CD4-positive, alpha-beta T cell treated with Interleukin-1 beta for 1 hour (primary cell): ENCODE results near the gene LRFN4.
A peak's percentile ranks its signal among the peaks of the same experiment; 100 is the strongest.
"Not testable (repeated sequence)": the region's sequence is repeated elsewhere in the genome, so short reads cannot be mapped to it uniquely, and the experiment has no call there.

ENCODE experiments used
- DNase-seq, 2 donors: peaks; one replicate each; pipeline ENCODE4 v3.0.0-alpha.2; 2020 to 2022

The LRFN4 gene

GRCh38 chr11:66856496-66857233, at the start of gene LRFN4:
TSS of gene LRFN4 (plus strand) at chr11:66857064. CDS start at chr11:66857745, 681 bp downstream.
- peak in 1 of 2 donors; percentile 66 for DNase-seq

GRCh38 chr11:66809592-66809991, 47.3 kb upstream of the LRFN4 start:
- DNase-seq = no peak

DNA sequence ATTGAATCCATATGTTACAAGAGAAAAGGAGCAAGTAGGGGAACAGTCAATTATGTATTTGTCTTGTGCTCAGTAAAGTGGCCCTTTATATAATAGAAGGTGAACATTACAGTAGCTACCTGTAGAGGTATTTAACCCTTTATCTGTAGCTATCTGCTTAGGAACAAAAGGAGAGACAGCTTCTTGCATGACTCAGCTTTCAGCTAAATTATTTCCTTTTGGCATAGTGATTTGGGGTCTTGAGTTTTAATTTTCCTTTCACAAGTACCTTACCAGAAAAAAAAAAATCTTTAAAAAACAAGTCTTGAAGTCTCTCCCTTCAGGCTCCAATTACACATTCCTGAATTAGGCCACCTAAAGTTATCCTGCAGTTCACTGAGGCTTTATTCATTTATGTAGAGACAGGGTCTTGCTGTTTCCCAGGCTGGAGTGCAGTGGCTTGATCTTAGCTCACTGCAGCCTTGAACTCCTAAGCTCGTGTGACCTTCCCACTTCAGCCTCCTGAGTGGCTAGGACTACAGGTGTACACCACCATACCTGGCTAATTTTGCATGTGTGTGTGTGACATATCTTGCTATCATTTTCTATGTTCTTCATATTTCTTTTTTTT, 46.2 kb upstream of the LRFN4 start:
- no peak for DNase-seq

DNA sequence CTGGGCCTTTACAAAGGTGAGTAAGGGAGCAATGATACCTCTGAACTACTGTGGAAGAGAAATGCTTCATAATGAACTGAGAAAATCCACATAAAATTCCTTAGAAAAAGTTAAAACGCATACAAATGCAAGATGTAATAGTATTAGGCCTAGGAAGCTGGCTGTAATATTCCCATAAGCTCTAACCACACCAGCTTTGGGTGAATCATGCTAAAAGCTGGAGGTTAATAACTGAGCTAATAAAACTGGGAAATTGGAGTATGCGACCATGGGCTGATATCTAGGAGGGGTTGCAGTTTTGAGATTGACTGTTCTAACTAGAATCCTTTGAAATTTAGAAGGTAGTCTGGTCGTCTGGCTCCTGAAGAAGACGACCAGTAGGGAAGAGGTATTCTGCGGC, 42.2 kb upstream of the LRFN4 start:
- DNase-seq = no peak

- no peak for DNase-seq
These were observed 41.2 kb upstream of the LRFN4 start for GRCh38 chr11:66815646-66816045.

DNA sequence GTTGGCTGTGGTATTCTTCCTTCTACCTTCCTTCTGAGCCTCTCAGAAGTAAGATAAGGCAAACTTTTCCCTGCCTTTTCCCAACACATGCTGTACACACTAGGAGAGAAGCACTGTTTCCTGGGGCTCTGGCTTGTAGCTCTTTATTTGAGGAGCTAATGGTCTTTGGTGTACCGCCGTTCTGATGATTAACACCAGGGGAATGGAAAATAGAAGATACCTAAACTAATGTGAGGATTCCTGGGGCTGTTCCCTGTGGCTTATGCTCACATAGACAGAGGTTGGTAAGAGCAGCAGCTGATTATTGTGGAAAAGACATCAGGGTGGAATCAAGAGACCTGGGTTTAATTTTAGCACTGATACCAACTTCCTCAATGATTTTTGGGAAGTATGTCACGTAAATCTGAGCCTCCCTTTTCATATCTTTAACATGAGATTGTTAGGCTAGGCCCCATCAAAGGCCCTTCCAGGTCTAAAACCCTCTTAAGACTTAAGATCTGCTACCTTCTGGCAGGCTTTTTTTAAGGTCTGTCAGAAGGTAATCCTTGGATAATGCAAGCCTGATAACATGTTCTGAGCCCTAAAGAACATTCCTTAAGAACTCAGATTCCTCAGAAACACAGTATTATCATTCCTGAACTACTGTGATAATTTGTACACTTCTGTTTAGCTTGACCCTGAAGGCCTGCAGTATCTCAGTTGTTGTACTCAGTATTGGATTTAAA, 38.5 kb upstream of the LRFN4 start:
- DNase-seq = no peak

- no peak for DNase-seq
These were observed 36.5 kb upstream of the LRFN4 start for GRCh38 chr11:66820381-66820780.

DNA sequence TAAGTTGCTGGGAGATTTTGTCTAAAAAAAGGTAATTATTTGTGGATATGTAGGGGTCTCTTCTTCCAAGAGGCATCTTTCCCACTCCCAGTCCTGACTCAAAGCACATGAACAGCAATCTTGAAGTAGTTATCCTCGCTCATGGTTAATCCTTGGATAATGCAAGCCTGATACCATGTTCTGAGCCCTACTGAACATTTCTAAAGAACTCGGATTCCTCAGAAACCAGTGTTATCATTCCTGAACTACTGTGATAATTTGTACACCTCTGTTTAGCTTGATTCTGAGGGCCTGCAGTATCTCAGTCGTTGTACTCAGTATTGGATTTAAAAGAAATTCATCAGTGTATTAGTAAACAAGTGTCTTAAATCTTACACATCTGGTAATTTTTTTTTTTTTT, 36.0 kb upstream of the LRFN4 start:
- no peak for DNase-seq

- DNase-seq = no peak
These were observed 33.2 kb upstream of the LRFN4 start for GRCh38 chr11:66823700-66824099.

DNA sequence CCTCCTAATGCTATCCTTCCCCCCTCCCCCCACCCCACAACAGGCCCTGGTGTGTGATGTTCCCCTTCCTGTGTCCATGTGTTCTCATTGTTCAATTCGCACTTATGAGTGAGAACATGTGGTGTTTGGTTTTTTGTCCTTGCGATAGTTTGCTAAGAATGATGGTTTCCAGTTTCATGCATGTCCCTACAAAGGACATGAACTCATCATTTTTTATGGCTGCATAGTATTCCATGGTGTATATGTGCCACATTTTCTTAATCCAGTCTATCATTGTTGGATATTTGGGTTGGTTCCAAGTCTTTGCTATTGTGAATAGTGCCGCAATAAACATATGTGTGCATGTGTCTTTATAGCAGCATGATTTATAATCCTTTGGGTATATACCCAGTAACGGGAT, 32.3 kb upstream of the LRFN4 start:
- DNase-seq = not testable (repeated sequence)

GRCh38 chr11:66834539-66834845, 22.4 kb upstream of the LRFN4 start:
- DNase-seq = no peak

DNA sequence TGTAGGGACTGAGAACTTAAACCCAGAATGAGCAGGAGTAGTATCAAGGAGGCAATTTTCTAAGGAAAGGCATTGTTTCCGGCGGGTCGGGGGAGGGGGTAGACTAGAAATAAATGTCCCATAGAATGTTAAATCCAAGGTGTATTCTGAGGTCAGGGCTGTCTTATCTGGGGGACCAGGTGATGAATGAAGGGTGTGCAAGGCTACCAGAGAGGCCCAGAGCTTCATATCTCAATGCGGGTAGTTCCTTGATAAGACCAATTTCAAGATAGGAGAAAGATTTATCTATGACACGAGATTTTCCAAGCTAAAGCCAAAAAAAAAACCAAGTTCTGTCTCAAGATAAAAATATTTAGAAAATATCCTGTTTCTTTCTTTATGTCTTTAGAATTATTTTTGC, 21.9 kb upstream of the LRFN4 start:
- no peak for DNase-seq

GRCh38 chr11:66835768-66836405, 21.0 kb upstream of the LRFN4 start:
- DNase-seq = no peak

DNA sequence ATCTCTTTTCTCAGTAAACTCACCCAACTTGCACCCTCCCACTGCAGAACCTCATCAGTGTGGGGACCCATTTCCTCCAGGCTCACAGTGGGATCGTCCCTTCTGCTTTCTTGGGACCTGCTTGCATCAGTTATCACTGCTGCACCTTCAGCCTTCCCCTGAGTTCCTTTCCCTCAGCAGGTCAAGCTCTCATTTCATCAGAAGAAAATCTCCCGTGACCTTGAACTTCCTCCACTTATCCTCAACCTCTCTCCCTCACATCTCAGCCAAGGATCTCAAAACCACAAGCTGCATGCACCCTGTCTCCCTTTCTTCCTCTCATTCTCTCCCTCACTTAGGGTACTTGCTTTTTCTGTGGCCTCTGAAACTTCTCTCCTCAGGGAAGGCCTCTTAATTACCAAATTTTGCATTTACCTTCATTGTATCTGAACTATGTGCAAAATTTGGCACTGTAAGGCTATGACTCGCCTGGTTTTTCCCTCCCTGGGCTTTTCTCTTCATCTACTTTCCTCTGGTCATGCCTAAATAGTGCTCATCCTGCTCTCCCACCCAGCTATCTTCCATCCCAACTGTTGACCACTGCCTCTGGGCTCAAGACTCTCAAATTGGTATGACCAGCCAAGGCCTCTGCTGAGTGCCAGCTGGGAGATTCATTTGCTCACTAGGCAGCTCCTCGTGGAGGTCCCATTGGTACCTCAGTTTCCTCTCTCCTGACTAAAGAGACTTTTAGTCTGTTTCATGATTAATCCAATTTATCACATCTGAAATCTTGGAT, 16.4 kb upstream of the LRFN4 start:
- no peak for DNase-seq

- DNase-seq = no peak
These were observed 15.0 kb upstream of the LRFN4 start for GRCh38 chr11:66841861-66842260.

DNA sequence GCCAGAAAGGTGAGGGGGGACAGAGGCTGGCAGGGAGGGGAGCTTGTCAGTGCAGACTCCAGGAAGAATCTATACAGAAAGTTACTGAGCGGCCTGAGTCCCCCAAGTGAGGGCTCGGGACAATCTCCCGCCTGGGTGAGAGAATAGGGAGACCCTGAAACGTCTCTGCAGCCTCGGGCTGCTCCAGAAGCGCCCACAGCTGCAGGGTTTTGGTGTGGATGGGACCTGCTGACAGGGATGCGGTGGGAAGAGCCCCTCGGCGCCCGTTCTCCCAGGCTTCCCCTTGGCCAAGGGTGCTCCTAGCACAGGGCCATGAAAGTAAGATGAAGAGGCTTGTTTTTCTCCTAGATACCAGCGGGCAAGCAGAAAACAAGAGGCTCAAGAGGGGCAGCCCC, 14.4 kb upstream of the LRFN4 start:
- DNase-seq = no peak

- peak; percentile 92 to 93 for DNase-seq
These were observed 13.7 kb upstream of the LRFN4 start, which contains the start of gene RCE1 for GRCh38 chr11:66842896-66843775. TSS of gene RCE1 (plus strand) at chr11:66843441. CDS start at chr11:66843456, 15 bp downstream.

- no peak for DNase-seq
These were observed 12.9 kb upstream of the LRFN4 start for GRCh38 chr11:66843776-66844495.

GRCh38 chr11:66844496-66845142, 12.2 kb upstream of the LRFN4 start:
- DNase-seq = no peak

- DNase-seq = no peak
These were observed 11.6 kb upstream of the LRFN4 start for GRCh38 chr11:66845143-66845875.
